ENCODE measurements around the gene HOXA6. TPM values are rescaled to one million over a fixed set of nuclear protein-coding genes. Genes with fewer than 3 reads are reported as not detected.

HOXA6 gene
- total RNA-seq, 2 experiments from 2014 or later = not detected

GRCh38 chr7:27108390-27109127 is 39.0 kb downstream of the HOXA6 start:
- H3K36me3 Mint-ChIP-seq (ENCODE audit: low read depth) = no peaks in the 10 kb centered on the region
- no peak overlapping the region for H3K4me3 Mint-ChIP-seq
- peaks cover 24 to 27% of the 10 kb centered on the region in 2 experiments for H3K27me3 ChIP-seq (ENCODE audit: control insufficient read depth in 1 of 2, insufficient read depth in 2 of 2, low read length in 2 of 2)
- no peak for ATAC-seq (ENCODE audit: poor library complexity)
- no peak overlapping the region for H3K27ac Mint-ChIP-seq
- peaks cover 45% of the 10 kb centered on the region for H3K27me3 Mint-ChIP-seq
- H3K4me1 ChIP-seq (ENCODE audit: insufficient read depth, low read length) = no peaks in the 10 kb centered on the region
- peaks cover 5% of the 10 kb centered on the region for H3K4me1 Mint-ChIP-seq (ENCODE audit: low read depth)
- no peak for TF ChIP-seq CTCF (IDR thresholded peaks at IDR 0.05)
- H3K36me3 ChIP-seq (ENCODE audit: insufficient read depth, low read length) = no peaks in the 10 kb centered on the region
- no peak overlapping the region for H3K27ac ChIP-seq (ENCODE audit: low read depth in 1 of 2, low read length in 2 of 2)
- POLR2A ChIA-PET = no interaction called here
- intact Hi-C loops (cut with DNase I, micrococcal nuclease) = no loop called here
- H3K9me3 Mint-ChIP-seq = no peaks in the 10 kb centered on the region
- CTCF ChIA-PET = interaction anchor here (0.5 kb wide), 1 partner anchor 525 kb away, joined by 3 read pairs; no protein-coding TSS in a partner anchor
- peaks cover 0 to 18% of the 10 kb centered on the region in 2 experiments for H3K9me3 ChIP-seq (ENCODE audit: control insufficient read depth in 1 of 2, insufficient read depth in 1 of 2, low read length in 2 of 2)
- no peak for DNase-seq
- H3K4me3 ChIP-seq (ENCODE audit: low read length) = no peak overlapping the region

DNA sequence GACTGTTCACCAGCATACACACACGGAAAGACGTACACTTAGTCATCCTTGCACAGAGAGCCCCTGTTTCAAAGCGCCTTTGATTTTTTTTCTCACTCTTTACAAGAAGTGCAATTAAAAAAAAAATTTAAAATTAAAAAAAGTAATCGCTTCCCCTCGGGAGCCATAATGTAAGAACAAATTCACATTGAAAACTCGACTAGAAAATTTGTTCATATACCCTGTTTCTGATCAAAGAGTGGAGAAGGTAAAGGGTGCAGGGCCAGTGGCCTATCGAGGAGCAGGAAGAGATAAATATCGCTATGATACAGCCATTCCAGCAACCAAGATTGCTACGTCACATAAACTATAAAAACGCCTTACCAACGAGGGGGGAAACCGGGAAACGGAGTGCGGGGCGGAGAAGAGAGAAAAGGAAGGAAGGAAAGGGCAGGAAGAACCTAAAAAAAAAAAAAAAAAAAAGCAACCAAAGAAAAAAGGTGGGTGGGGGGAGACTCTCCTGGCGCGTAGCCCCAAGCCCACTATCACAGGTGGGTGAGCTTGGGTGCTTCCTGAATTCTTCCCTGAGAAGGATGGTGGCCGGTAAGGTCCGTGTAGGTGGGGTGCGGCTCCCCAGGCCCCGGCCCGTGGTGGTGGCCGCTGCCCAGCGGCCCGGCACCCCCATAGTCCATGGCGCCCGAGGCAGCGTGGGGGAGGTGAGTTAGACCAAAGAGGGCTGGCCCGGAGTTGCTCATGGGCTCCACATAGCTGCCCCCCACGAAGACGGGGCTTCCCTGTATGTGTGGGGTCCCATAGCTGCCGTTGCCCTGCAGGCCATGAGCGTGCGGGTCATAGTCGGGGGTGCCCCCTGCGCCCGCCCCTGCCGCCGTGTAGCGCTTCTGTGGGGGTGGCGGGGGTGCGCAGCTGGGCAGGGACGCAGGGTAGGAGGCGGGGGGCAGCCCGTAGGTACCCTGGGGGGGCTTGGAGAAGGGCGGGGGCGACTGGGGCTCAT is 39.9 kb downstream of the HOXA6 start:
- peaks cover 54% of the 10 kb centered on the region for H3K27me3 Mint-ChIP-seq
- no peak overlapping the region for H3K4me3 Mint-ChIP-seq
- H3K9me3 Mint-ChIP-seq = no peaks in the 10 kb centered on the region
- no peak for TF ChIP-seq CTCF (IDR thresholded peaks at IDR 0.05)
- H3K9me3 ChIP-seq (ENCODE audit: control insufficient read depth in 1 of 2, insufficient read depth in 1 of 2, low read length in 2 of 2) = peaks cover 0 to 21% of the 10 kb centered on the region in 2 experiments
- H3K27me3 ChIP-seq (ENCODE audit: control insufficient read depth in 1 of 2, insufficient read depth in 2 of 2, low read length in 2 of 2) = peaks cover 32 to 36% of the 10 kb centered on the region in 2 experiments
- H3K27ac ChIP-seq (ENCODE audit: low read depth in 1 of 2, low read length in 2 of 2) = no peak overlapping the region
- peaks cover 12% of the 10 kb centered on the region for H3K4me1 Mint-ChIP-seq (ENCODE audit: low read depth)
- peaks cover 4% of the 10 kb centered on the region for H3K4me1 ChIP-seq (ENCODE audit: insufficient read depth, low read length)
- no peak overlapping the region for H3K4me3 ChIP-seq (ENCODE audit: low read length)
- ChIA-PET CTCF (no interaction called here), POLR2A (no interaction called here)
- intact Hi-C loops (cut with DNase I, micrococcal nuclease) = no loop called here
- DNase-seq = no peak
- H3K27ac Mint-ChIP-seq = no peak overlapping the region
- no peak for ATAC-seq (ENCODE audit: poor library complexity)
- no peaks in the 10 kb centered on the region for H3K36me3 ChIP-seq (ENCODE audit: insufficient read depth, low read length)
- no peaks in the 10 kb centered on the region for H3K36me3 Mint-ChIP-seq (ENCODE audit: low read depth)

DNA sequence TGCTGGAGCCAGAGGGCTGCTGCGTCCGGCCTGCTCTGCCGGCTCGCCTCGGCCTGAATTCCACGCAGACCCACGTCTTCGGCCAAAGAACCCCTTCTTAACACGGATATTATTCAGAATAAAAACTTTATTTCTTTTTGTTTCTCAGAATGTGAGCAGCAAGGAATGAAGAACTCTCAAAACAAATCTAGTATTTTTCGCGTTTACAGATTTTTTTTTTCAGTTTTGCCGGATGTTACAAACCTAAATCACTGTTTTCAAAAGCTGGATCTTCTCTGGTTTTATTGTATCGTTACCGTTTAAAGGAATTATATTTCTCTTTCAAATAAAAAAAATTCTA is 40.7 kb downstream of the HOXA6 start:
- Histone ChIP-seq H3K4me3 (ENCODE audit: low read length) (no peak overlapping the region), H3K9me3 (ENCODE audit: control insufficient read depth in 1 of 2, insufficient read depth in 1 of 2, low read length in 2 of 2) (peaks cover 0 to 21% of the 10 kb centered on the region in 2 experiments), H3K27ac (ENCODE audit: low read depth in 1 of 2, low read length in 2 of 2) (no peak overlapping the region), H3K36me3 (ENCODE audit: insufficient read depth, low read length) (no peaks in the 10 kb centered on the region), H3K27me3 (ENCODE audit: control insufficient read depth in 1 of 2, insufficient read depth in 2 of 2, low read length in 2 of 2) (peaks cover 38 to 44% of the 10 kb centered on the region in 2 experiments), H3K4me1 (ENCODE audit: insufficient read depth, low read length) (peaks cover 11% of the 10 kb centered on the region)
- H3K27me3 Mint-ChIP-seq = peaks cover 58% of the 10 kb centered on the region
- H3K4me1 Mint-ChIP-seq (ENCODE audit: low read depth) = peaks cover 18% of the 10 kb centered on the region
- intact Hi-C loops (cut with DNase I, micrococcal nuclease) = no loop called here
- H3K9me3 Mint-ChIP-seq = no peaks in the 10 kb centered on the region
- CTCF ChIA-PET = no interaction called here
- no peak for DNase-seq
- H3K27ac Mint-ChIP-seq = no peak overlapping the region
- no peak overlapping the region for H3K4me3 Mint-ChIP-seq
- no peak for TF ChIP-seq CTCF (IDR thresholded peaks at IDR 0.05)
- POLR2A ChIA-PET = no interaction called here
- no peaks in the 10 kb centered on the region for H3K36me3 Mint-ChIP-seq (ENCODE audit: low read depth)
- ATAC-seq (ENCODE audit: poor library complexity) = no peak

Measured in CD4-positive, alpha-beta T cell (primary cell).